Activated B cell treated with CpG ODN at 0.5 μM for 24 hours (primary cell): Measurements from ENCODE around the gene SSBP2. TPM values are rescaled to one million over a fixed set of nuclear protein-coding genes. Genes with fewer than 3 reads are reported as not detected.

Experiments
- ATAC-seq: fragments of 200-7000 bp; cut with Tn5 transposase; one replicate; pipeline ENCODE4 v1.10.0; 2021; ENCODE audit warnings: low read depth, mild to moderate bottlenecking, moderate library complexity
- CTCF ChIA-PET: fragments of 350-600 bp; sonication (Branson Sonifier 250); formaldehyde crosslinking; loops from one replicate; lab custom pipeline; 2021; ENCODE audit warnings: antibody characterized with exemption; lab: Charles Lee
- POLR2A ChIA-PET: fragments of 350-600 bp; sonication (Branson Sonifier 250); formaldehyde crosslinking; loops from one replicate; lab custom pipeline; 2021; ENCODE audit warnings: antibody characterized with exemption; lab: Charles Lee
- DNase-seq: peaks from one replicate; pipeline ENCODE4 v3.0.0; 2022
- H3K27ac Mint-ChIP-seq: one replicate; pipeline ENCODE4 v1.8.0; 2020; ENCODE audit warnings: mixed read lengths
- H3K27me3 Mint-ChIP-seq: one replicate; pipeline ENCODE4 v1.8.0; 2021; ENCODE audit warnings: mixed read lengths
- H3K36me3 Mint-ChIP-seq: one replicate; pipeline ENCODE4 v1.8.0; 2021; ENCODE audit warnings: low read depth, mixed read lengths
- H3K4me1 Mint-ChIP-seq: one replicate; pipeline ENCODE4 v1.8.0; 2021; ENCODE audit warnings: mixed read lengths
- H3K4me3 Mint-ChIP-seq: one replicate; pipeline ENCODE4 v1.8.0; 2020; ENCODE audit warnings: mild to moderate bottlenecking, mixed read lengths
- H3K9me3 Mint-ChIP-seq: one replicate; pipeline ENCODE4 v1.8.0; 2020; ENCODE audit warnings: mixed read lengths
- CTCF ChIP-seq: fragments of 200-600 bp; IDR thresholded peaks from one replicate; pipeline ENCODE4 v1.8.0; 2022; ENCODE audit warnings: antibody characterized with exemption, mild to moderate bottlenecking
- intact Hi-C: fragments of 100-400 bp; cut with micrococcal nuclease; formaldehyde crosslinking; loops from one replicate; pipeline ENCODE4 v1.15.1; 2024
- total RNA-seq: library from RNA; stranded (reverse); gene quantifications from 2 replicates; pipeline ENCODE4 v1.2.3, GENCODE V29; 2022

Gene SSBP2
- total RNA-seq, 1 donor from 2014 or later: 26.2 TPM

- ATAC-seq: no peak
- DNase-seq: no peak
- no peaks in the 10 kb centered on the region for H3K36me3 Mint-ChIP-seq
- no peak overlapping the region for H3K4me3 Mint-ChIP-seq
- H3K27me3 Mint-ChIP-seq: peaks cover 4% of the 10 kb centered on the region
- intact Hi-C loops: no loop called here
- no peak overlapping the region for H3K27ac Mint-ChIP-seq
- H3K4me1 Mint-ChIP-seq: peaks cover 1% of the 10 kb centered on the region
- CTCF ChIA-PET: no interaction called here
- no peaks in the 10 kb centered on the region for H3K9me3 Mint-ChIP-seq
- POLR2A ChIA-PET: interaction anchor here (1.4 kb wide), 1 partner anchor 199 kb away, joined by 3 read pairs; the partner anchor contains the start of gene ATG10
- no peak for TF ChIP-seq CTCF
Observed at GRCh38 chr5:81772488-81772887, 21.6 kb upstream of the SSBP2 start.

- no peak for DNase-seq
- Mint-ChIP-seq H3K27ac (no peak overlapping the region), H3K36me3 (no peaks in the 10 kb centered on the region), H3K9me3 (no peaks in the 10 kb centered on the region), H3K27me3 (peaks cover 4% of the 10 kb centered on the region), H3K4me3 (no peak overlapping the region), H3K4me1 (no peaks in the 10 kb centered on the region)
- no peak for TF ChIP-seq CTCF
- intact Hi-C loops: no loop called here
- POLR2A ChIA-PET: no interaction called here
- CTCF ChIA-PET: no interaction called here
- ATAC-seq: no peak
Observed at GRCh38 chr5:81768935-81769452, 18.1 kb upstream of the SSBP2 start.

- H3K27me3 Mint-ChIP-seq: peaks cover 4% of the 10 kb centered on the region
- ATAC-seq: no peak
- intact Hi-C loops: no loop called here
- ChIA-PET CTCF (no interaction called here), POLR2A (no interaction called here)
- no peak for DNase-seq
- TF ChIP-seq CTCF: no peak
- H3K4me1 Mint-ChIP-seq: no peaks in the 10 kb centered on the region
- H3K4me3 Mint-ChIP-seq: no peak overlapping the region
- H3K9me3 Mint-ChIP-seq: no peaks in the 10 kb centered on the region
- H3K27ac Mint-ChIP-seq: no peak overlapping the region
- no peaks in the 10 kb centered on the region for H3K36me3 Mint-ChIP-seq
Observed at GRCh38 chr5:81767938-81768337, 17.0 kb upstream of the SSBP2 start.

- no peaks in the 10 kb centered on the region for H3K36me3 Mint-ChIP-seq
- H3K9me3 Mint-ChIP-seq: no peaks in the 10 kb centered on the region
- H3K27ac Mint-ChIP-seq: no peak overlapping the region
- H3K27me3 Mint-ChIP-seq: peaks cover 4% of the 10 kb centered on the region
- DNase-seq: no peak
- POLR2A ChIA-PET: interaction anchor here (1.5 to 1.6 kb wide), 2 partner anchors 14 to 16 kb away, joined by 4 to 6 read pairs; partner anchors contain the start of gene SSBP2
- intact Hi-C loops: no loop called here
- no peaks in the 10 kb centered on the region for H3K4me1 Mint-ChIP-seq
- ATAC-seq: no peak
- no peak overlapping the region for H3K4me3 Mint-ChIP-seq
- no peak for TF ChIP-seq CTCF
- CTCF ChIA-PET: no interaction called here
Observed at GRCh38 chr5:81767097-81767496, 16.2 kb upstream of the SSBP2 start.

- TF ChIP-seq CTCF: no peak
- no peaks in the 10 kb centered on the region for H3K36me3 Mint-ChIP-seq
- H3K4me3 Mint-ChIP-seq: no peak overlapping the region
- POLR2A ChIA-PET: interaction anchor here (1.5 to 1.6 kb wide), 2 partner anchors 15 kb away, joined by 4 to 6 read pairs; partner anchors contain the start of gene SSBP2
- H3K27me3 Mint-ChIP-seq: no peaks in the 10 kb centered on the region
- intact Hi-C loops: no loop called here
- no peaks in the 10 kb centered on the region for H3K9me3 Mint-ChIP-seq
- CTCF ChIA-PET: no interaction called here
- no peaks in the 10 kb centered on the region for H3K4me1 Mint-ChIP-seq
- DNase-seq: no peak
- ATAC-seq: no peak
- H3K27ac Mint-ChIP-seq: no peak overlapping the region
Observed at GRCh38 chr5:81766611-81767010, 15.7 kb upstream of the SSBP2 start.
